K562 (cell line): ENCODE results near the gene BCORL1. TPM values are rescaled to one million over a fixed set of nuclear protein-coding genes. Genes with fewer than 3 reads are reported as not detected.

Source experiments
- CBFA2T3 ChIP-seq: fragments of 450-650 bp; IDR thresholded peaks from 2 replicates; pipeline ENCODE4 v1.6.1; 2017
- MGA ChIP-seq: fragments of 450-650 bp; IDR thresholded peaks from 2 replicates; pipeline ENCODE4 v1.6.1; 2016; ENCODE audit warnings: mild to moderate bottlenecking, moderate library complexity
- SLC30A9 ChIP-seq: fragments of 250-450 bp; sonication (Bioruptor Pico); IDR thresholded peaks from 2 replicates; pipeline ENCODE4 v1.8.0; 2022; ENCODE audit warnings: mild to moderate bottlenecking, moderate library complexity
- SMARCC2 ChIP-seq: fragments of 450-650 bp; IDR thresholded peaks from 2 replicates; pipeline ENCODE4 v1.6.1; 2017; ENCODE audit warnings: antibody characterized with exemption, moderate library complexity, mild to moderate bottlenecking, low read depth
- polyA plus RNA-seq, 8 experiments: library from polyadenylated mRNA; depleted of rRNA in 4 of 8; stranded (reverse) in 5 of 8; unstranded in 3 of 8; fragments of >200 nt; fragmentation: Nextera tagmentation in 2 of 8; fragmentation: Illumina TruSeq in 1 of 8; extraction: Ambion mirVana in 2 of 8; extraction: Trizol in 1 of 8; gene quantifications; 2 replicates each; pipeline versions ENCODE4 v1.2.1 to v1.2.3, GENCODE V29; 2011 to 2014; ENCODE audit warnings: inconsistent platforms in 1 of 8, missing spikeins in 1 of 8
- total RNA-seq, 7 experiments: library from RNA; depleted of rRNA in 6 of 7; stranded (reverse); fragments of >200 nt in 6 of 7; fragmentation: Illumina TruSeq in 2 of 7; extraction: Trizol in 2 of 7; gene quantifications; 2 replicates each; pipeline versions ENCODE4 v1.2.1 to v1.2.3, GENCODE V29; 2011 to 2021; ENCODE audit warnings: low replicate concordance in 1 of 7
- TF ChIP-seq, protein P1 (sequence below): fragments of 250-450 bp; sonication (Bioruptor Pico); IDR thresholded peaks from 2 replicates; pipeline ENCODE4 v1.9.0; 2021; ENCODE audit warnings: mild to moderate bottlenecking

The BCORL1 gene
- total and polyA plus RNA-seq, 9 of the 15 experiments (the other 6 are each of a cell fraction or from before 2014, with no cell fraction given): 0.48 to 29.6 (median 2.1) TPM

- TF ChIP-seq MGA (no peak), CBFA2T3 (no peak), SMARCC2 (no peak), SLC30A9 (CRISPR knock-in tag) (no peak)
- TF ChIP-seq, protein P1, sequence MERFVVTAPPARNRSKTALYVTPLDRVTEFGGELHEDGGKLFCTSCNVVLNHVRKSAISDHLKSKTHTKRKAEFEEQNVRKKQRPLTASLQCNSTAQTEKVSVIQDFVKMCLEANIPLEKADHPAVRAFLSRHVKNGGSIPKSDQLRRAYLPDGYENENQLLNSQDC (CRISPR knock-in tag): no peak
Observed at GRCh38 chrX:130049821-130050220, 67.4 kb downstream of the BCORL1 start (continued).
